B cell (primary cell): ENCODE data around the gene PRKACA. TPM values are rescaled to one million over a fixed set of nuclear protein-coding genes. Genes with fewer than 3 reads are reported as not detected.

Experiments used
- ATAC-seq: fragments of 200-7000 bp; cut with Tn5 transposase; one replicate; pipeline ENCODE4 v1.10.0; 2021; ENCODE audit warnings: low read depth, mild to moderate bottlenecking, moderate number of reproducible peaks, moderate library complexity
- CTCF ChIA-PET: fragments of 350-600 bp; sonication (Branson Sonifier 250); formaldehyde crosslinking; loops from one replicate; lab custom pipeline; 2021; ENCODE audit warnings: antibody characterized with exemption, inconsistent platforms; lab: Charles Lee
- POLR2A ChIA-PET: fragments of 350-600 bp; sonication (Branson Sonifier 250); formaldehyde crosslinking; loops from one replicate; lab custom pipeline; 2021; ENCODE audit warnings: antibody characterized with exemption; lab: Charles Lee
- DNase-seq: peaks from one replicate; pipeline ENCODE4 v3.0.0; 2013
- H2AFZ ChIP-seq: 2 replicates; pipeline ENCODE4 v1.6.1; 2012; ENCODE audit warnings: mild to moderate bottlenecking, low read depth, low read length; ENCODE audit not compliant: insufficient read depth, poor library complexity, severe bottlenecking
- H3K27ac ChIP-seq, 2 donors: 1 replicate in 1 of 2; 2 replicates in 1 of 2; pipeline ENCODE4 v1.5.1; 2012 to 2013; ENCODE audit warnings: low read length in 2 of 2, mild to moderate bottlenecking in 2 of 2, moderate library complexity in 1 of 2
- H3K27me3 ChIP-seq, 4 experiments: fragments of 200-600 bp in 1 of 4; sonication (generic) in 1 of 4; replicated peaks in 1 of 4; 1 replicate in 2 of 4; 2 replicates in 2 of 4; pipeline versions ENCODE4 v1.6.1 to v1.7.0; 2013 to 2016; ENCODE audit warnings: low read length in 3 of 4, mild to moderate bottlenecking in 2 of 4, mixed read lengths in 1 of 4, moderate library complexity in 1 of 4; ENCODE audit not compliant: insufficient read depth in 4 of 4, control insufficient read depth in 3 of 4; ENCODE audit errors: control extremely low read depth in 1 of 4
- H3K36me3 ChIP-seq, 2 experiments: replicated peaks in 1 of 2; 1 replicate in 1 of 2; 2 replicates in 1 of 2; pipeline versions ENCODE4 v1.6.1 to v1.7.1; 2013; ENCODE audit warnings: low read length in 1 of 2; ENCODE audit not compliant: insufficient read depth in 2 of 2, control insufficient read depth in 1 of 2; ENCODE audit errors: control extremely low read depth in 1 of 2, extremely low read depth in 1 of 2
- H3K4me1 ChIP-seq, 2 donors: fragments of 200-600 bp in 1 of 2; sonication (generic) in 1 of 2; 1 replicate in 1 of 2; 2 replicates in 1 of 2; pipeline versions ENCODE4 v1.5.1 to v1.6.1; 2013 to 2017; ENCODE audit warnings: low read length in 2 of 2; ENCODE audit not compliant: control insufficient read depth in 2 of 2, insufficient read depth in 2 of 2
- H3K4me2 ChIP-seq: replicated peaks from 2 replicates; pipeline ENCODE3; 2012; ENCODE audit warnings: mild to moderate bottlenecking, low read depth, low read length; ENCODE audit not compliant: poor library complexity, severe bottlenecking
- H3K4me3 ChIP-seq, 5 experiments: fragments of 200-600 bp in 1 of 5; sonication (generic) in 1 of 5; 1 replicate in 3 of 5; 2 replicates in 2 of 5; pipeline versions ENCODE4 v1.5.1 to v1.7.0; 2011 to 2016; ENCODE audit warnings: low read length in 4 of 5, mild to moderate bottlenecking in 4 of 5, low read depth in 2 of 5, control low read depth in 1 of 5, moderate library complexity in 1 of 5; ENCODE audit not compliant: insufficient read depth in 1 of 5; ENCODE audit errors: control extremely low read depth in 1 of 5, extremely low read depth in 1 of 5
- H3K79me2 ChIP-seq: fragments of 200-600 bp; sonication (generic); one replicate; pipeline ENCODE4 v1.6.0; 2016; ENCODE audit warnings: low read length; ENCODE audit not compliant: control insufficient read depth, insufficient read depth
- H3K9ac ChIP-seq: fragments of 200-600 bp; sonication (generic); 2 replicates; pipeline ENCODE4 v1.6.1; 2017; ENCODE audit warnings: mild to moderate bottlenecking, low read length, moderate library complexity
- H3K9me3 ChIP-seq, 3 donors: one replicate each; pipeline versions ENCODE4 v1.6.1 to v1.7.1; 2013; ENCODE audit warnings: low read length in 2 of 3; ENCODE audit not compliant: control insufficient read depth in 2 of 3, insufficient read depth in 1 of 3; ENCODE audit errors: control extremely low read depth in 1 of 3
- H4K20me1 ChIP-seq: 2 replicates; pipeline ENCODE4 v1.6.0; 2012; ENCODE audit warnings: mild to moderate bottlenecking, low read length; ENCODE audit not compliant: insufficient read depth, control insufficient read depth, poor library complexity, severe bottlenecking
- H3K27ac Mint-ChIP-seq: one replicate; pipeline ENCODE4 v1.8.0; 2021; ENCODE audit warnings: mixed read lengths
- H3K27me3 Mint-ChIP-seq: one replicate; pipeline ENCODE4 v1.8.0; 2021; ENCODE audit warnings: mixed read lengths
- H3K4me1 Mint-ChIP-seq: one replicate; pipeline ENCODE4 v1.8.0; 2021; ENCODE audit warnings: mixed read lengths
- H3K4me3 Mint-ChIP-seq: one replicate; pipeline ENCODE4 v1.8.0; 2021; ENCODE audit warnings: mixed read lengths
- H3K9me3 Mint-ChIP-seq: one replicate; pipeline ENCODE4 v1.8.0; 2022; ENCODE audit warnings: mixed read lengths; ENCODE audit not compliant: insufficient read depth
- CTCF ChIP-seq: fragments of 200-600 bp; IDR thresholded peaks from one replicate; pipeline ENCODE4 v1.8.0; 2022; ENCODE audit warnings: antibody characterized with exemption, mild to moderate bottlenecking
- EZH2 ChIP-seq: IDR thresholded peaks from 2 replicates; pipeline ENCODE4 v1.6.1; 2012; ENCODE audit warnings: borderline replicate concordance, low read depth, mild to moderate bottlenecking, moderate library complexity, low read length; ENCODE audit not compliant: insufficient read depth, poor library complexity, severe bottlenecking
- WGBS: methylation state at CpG from one replicate; pipeline ENCODE4 v1.1.5; 2013; ENCODE audit warnings: missing lambda C conversion rate; ENCODE audit not compliant: insufficient coverage; 5-methylcytosine and 5-hydroxymethylcytosine counted together
- intact Hi-C: fragments of 100-400 bp; cut with micrococcal nuclease; formaldehyde crosslinking; loops from one replicate; pipeline ENCODE4 v1.10.0; 2022
- polyA plus RNA-seq: library from polyadenylated mRNA; depleted of rRNA; stranded (reverse); fragments of >200 nt; gene quantifications from 2 replicates; pipeline ENCODE4 v1.2.3, GENCODE V29; 2012
- total RNA-seq, 2 donors: library from RNA; stranded (reverse); fragments of 120-200 nt in 1 of 2; gene quantifications; 1 replicate in 1 of 2; 2 replicates in 1 of 2; pipeline versions ENCODE4 v1.2.3 to v1.2.4, GENCODE V29; 2013 to 2022

The PRKACA gene
- total and polyA plus RNA-seq, 2 donors (not counting 1 experiment from before 2014, with no cell fraction given) = 36.8 to 43.0 TPM

GRCh38 chr19:14073261-14073924 lies 44.2 kb downstream of the PRKACA start:
- peak overlapping the region; percentile 47 to 79 (median 59) for H3K4me3 ChIP-seq
- peak overlapping the region; percentile 99 for H3K4me2 ChIP-seq
- H3K9ac ChIP-seq = peak overlapping the region; percentile 72
- peaks cover 31 to 35% of the 10 kb centered on the region in 2 donors for H3K4me1 ChIP-seq
- no peaks in the 10 kb centered on the region for H4K20me1 ChIP-seq
- peak overlapping the region; percentile 34 for H3K27ac Mint-ChIP-seq
- intact Hi-C loops = loop anchor here (1.0 to 5.0 kb wide), 5 partner anchors 8 to 121 kb away; partner anchors contain the start of genes ASF1B and DCAF15
- H3K27me3 ChIP-seq = peaks cover 0 to 18% (median 5%) of the 10 kb centered on the region in 4 experiments
- ATAC-seq (peak; percentile 64), DNase-seq (peak; percentile 92)
- H3K79me2 ChIP-seq = no peaks in the 10 kb centered on the region
- under 1% methylated on average over 106 of the region's 106 CpGs for WGBS
- peaks cover 5% of the 10 kb centered on the region for H3K27me3 Mint-ChIP-seq
- POLR2A ChIA-PET = interaction anchor here (0.6 kb wide), 3 partner anchors 50 to 540 kb away, joined by 3 to 8 read pairs (median 3); no protein-coding TSS in a partner anchor
- peak overlapping the region; percentile 91 for H2AFZ ChIP-seq
- H3K9me3 ChIP-seq = peaks cover 0 to 3% (median 0%) of the 10 kb centered on the region in 3 donors
- no peaks in the 10 kb centered on the region for H3K36me3 ChIP-seq
- H3K4me1 Mint-ChIP-seq = peaks cover 26% of the 10 kb centered on the region
- CTCF ChIA-PET = interaction anchor here (0.7 to 6.8 kb wide), 27 partner anchors 8 to 407 kb away, joined by 3 to 92 read pairs (median 4); partner anchors contain the start of genes ASF1B, IL27RA and NANOS3
- H3K9me3 Mint-ChIP-seq = no peaks in the 10 kb centered on the region
- peak overlapping the region; percentile 87 for H3K4me3 Mint-ChIP-seq
- peak; percentile 44 for TF ChIP-seq CTCF
- TF ChIP-seq EZH2 = no peak
- no peak overlapping the region for H3K27ac ChIP-seq
